ENCODE data around the gene COL1A1. TPM values are rescaled to one million over a fixed set of nuclear protein-coding genes. Genes with fewer than 3 reads are reported as not detected.

The COL1A1 gene
- 0.66 and 1.3 TPM in 2 replicates for total RNA-seq

GRCh38 chr17:50201276-50201854 is at the start of gene COL1A1:
Gene COL1A1, minus strand, starts transcription at chr17:50201631. Its CDS starts 118 bp downstream, at chr17:50201513.

GRCh38 chr17:50165867-50166517 is 35.4 kb downstream of the COL1A1 start, which contains the start of gene SGCA:
Gene SGCA, plus strand, starts transcription at chr17:50166005. Its CDS starts 36 bp downstream, at chr17:50166041.

GRCh38 chr17:50150354-50151040 is 50.9 kb downstream of the COL1A1 start, which contains the start of gene PPP1R9B:
Gene PPP1R9B, minus strand, starts transcription at chr17:50150677. Its CDS starts 164 bp downstream, at chr17:50150513.

Small RNA genes within 50 kb of the gene (small RNA-seq; reads per million reads assigned to genes)
- not detected for gene SUMO2P7

Other genes with a start within 250 kb of the COL1A1 start
- gene DLX4, start 232.4 kb downstream of the COL1A1 start, total RNA-seq, result not detected in 2 replicates
- gene DLX3, start 206.4 kb downstream of the COL1A1 start, total RNA-seq, result not detected in 2 replicates
- 58.6 and 77.8 TPM in 2 replicates for gene ITGA3, start 145.5 kb downstream of the COL1A1 start, total RNA-seq
- 12.3 and 13.4 TPM in 2 replicates for gene PDK2, start 106.3 kb downstream of the COL1A1 start, total RNA-seq
- 3.1 and 3.7 TPM in 2 replicates for gene SAMD14, start 71.5 kb downstream of the COL1A1 start, total RNA-seq
- 35.8 and 45.4 TPM in 2 replicates for gene PPP1R9B, start 51.0 kb downstream of the COL1A1 start, total RNA-seq
- gene SGCA, start 35.6 kb downstream of the COL1A1 start, total RNA-seq, result not detected in 2 replicates
- 0.07 TPM in 1 of 2 replicates, not detected in the other for gene TMEM92, start 72.8 kb upstream of the COL1A1 start, total RNA-seq
- 21.5 and 27.0 TPM in 2 replicates for gene XYLT2, start 144.5 kb upstream of the COL1A1 start, total RNA-seq
- 59.6 and 60.8 TPM in 2 replicates for gene MRPL27, start 171.6 kb upstream of the COL1A1 start, total RNA-seq
- 4.7 and 8.5 TPM in 2 replicates for gene EME1, start 171.6 kb upstream of the COL1A1 start, total RNA-seq
- gene LRRC59, start 195.9 kb upstream of the COL1A1 start, total RNA-seq, result 243 and 261 TPM in 2 replicates
- 4.5 and 8.0 TPM in 2 replicates for gene ACSF2, start 224.6 kb upstream of the COL1A1 start, total RNA-seq